Gastroesophageal sphincter (tissue), 4 donors: ENCODE measurements around the gene ZNF106. TPM values are rescaled to one million over a fixed set of nuclear protein-coding genes. Genes with fewer than 3 reads are reported as not detected.

ENCODE experiments used
- ATAC-seq: fragments of 150-250 bp; one replicate; pipeline ENCODE4 v1.9.1; 2016; ENCODE audit warnings: mild to moderate bottlenecking, moderate library complexity
- H3K27ac ChIP-seq, 4 donors: fragments of 200-600 bp; sonication (generic) in 3 of 4; 1 replicate in 3 of 4; 2 replicates in 1 of 4; pipeline ENCODE4 v1.5.1; 2016 to 2019
- H3K27me3 ChIP-seq: fragments of 200-600 bp; sonication (generic); one replicate; pipeline ENCODE4 v1.5.1; 2019
- H3K36me3 ChIP-seq, 2 donors: fragments of 200-600 bp; sonication (generic); one replicate each; pipeline ENCODE4 v1.5.1; 2019; ENCODE audit warnings: control low read depth in 1 of 2
- H3K4me1 ChIP-seq, 3 donors: fragments of 200-600 bp; sonication (generic); 1 replicate in 2 of 3; 2 replicates in 1 of 3; pipeline ENCODE4 v1.5.1; 2016 to 2019; ENCODE audit warnings: control low read depth in 2 of 3
- H3K4me3 ChIP-seq, 2 donors: fragments of 200-600 bp; sonication (generic); one replicate each; pipeline ENCODE4 v1.5.1; 2019; ENCODE audit warnings: mild to moderate bottlenecking in 1 of 2, moderate library complexity in 1 of 2
- H3K9me3 ChIP-seq, 3 donors: fragments of 200-600 bp; sonication (generic); one replicate each; pipeline ENCODE4 v1.5.1; 2017 to 2019; ENCODE audit warnings: control low read depth in 2 of 3
- CTCF ChIP-seq, 4 experiments: fragments of 200-600 bp in 2 of 4; fragments of 450-650 bp in 2 of 4; sonication (generic) in 1 of 4; IDR thresholded peaks; one replicate each; pipeline ENCODE4 v1.5.1; 2017 to 2019; ENCODE audit warnings: antibody characterized with exemption in 4 of 4, mild to moderate bottlenecking in 2 of 4, moderate library complexity in 2 of 4
- EP300 ChIP-seq: sonication (generic); formaldehyde crosslinking; IDR thresholded peaks from one replicate; pipeline ENCODE4 v1.6.1; 2017; ENCODE audit warnings: antibody characterized with exemption, mild to moderate bottlenecking
- POLR2A ChIP-seq, 2 donors: fragments of 450-650 bp; IDR thresholded peaks; one replicate each; pipeline ENCODE4 v1.6.1; 2017; ENCODE audit warnings: antibody characterized with exemption in 2 of 2, mild to moderate bottlenecking in 2 of 2, moderate library complexity in 1 of 2
- POLR2AphosphoS5 ChIP-seq: sonication (generic); formaldehyde crosslinking; IDR thresholded peaks from one replicate; pipeline ENCODE4 v1.6.1; 2017; ENCODE audit warnings: antibody characterized with exemption
- WGBS, 2 donors: methylation state at CpG; one replicate each; pipeline ENCODE4 v1.1.5; 2018; ENCODE audit warnings: low coverage in 1 of 2; 5-methylcytosine and 5-hydroxymethylcytosine counted together
- small RNA-seq, 4 donors: library from RNA; depleted of rRNA; stranded (forward); fragments of <200 nt; gene quantifications; one replicate each; pipeline ENCODE3, GENCODE V24; 2016
- total RNA-seq, 4 donors: library from RNA; depleted of rRNA; stranded (reverse); fragments of >200 nt; gene quantifications; one replicate each; pipeline ENCODE4 v1.1.0, GENCODE V29; 2016

ZNF106 gene
- total RNA-seq, 4 donors from 2014 or later: 118 to 592 (median 369) TPM

- ATAC-seq: no peak
- H3K9me3 ChIP-seq: no peaks in the 10 kb centered on the region
- H3K27me3 ChIP-seq: no peaks in the 10 kb centered on the region
- H3K4me3 ChIP-seq: no peak overlapping the region
- no peaks in the 10 kb centered on the region for H3K4me1 ChIP-seq
- no peak overlapping the region for H3K27ac ChIP-seq
- peaks cover 0 to 11% of the 10 kb centered on the region in 2 donors for H3K36me3 ChIP-seq
- TF ChIP-seq POLR2AphosphoS5 (no peak), POLR2A (IDR thresholded peaks at IDR 0.05) (no peak), CTCF (IDR thresholded peaks at IDR 0.05) (no peak), EP300 (no peak)
Measured at GRCh38 chr15:42363942-42364341, 127.0 kb downstream of the ZNF106 start.

- no peak for ATAC-seq
- H3K4me1 ChIP-seq: no peaks in the 10 kb centered on the region
- H3K27me3 ChIP-seq: no peaks in the 10 kb centered on the region
- WGBS, 2 donors: 88% methylated on average over 3 of the region's 3 CpGs; no CpG with 5 or more reads in 1 of the 2 donors
- peaks cover 0 to 12% of the 10 kb centered on the region in 2 donors for H3K36me3 ChIP-seq
- H3K27ac ChIP-seq: no peak overlapping the region
- H3K4me3 ChIP-seq: no peak overlapping the region
- TF ChIP-seq POLR2A (IDR thresholded peaks at IDR 0.05) (no peak), EP300 (no peak), CTCF (IDR thresholded peaks at IDR 0.05) (no peak)
- no peaks in the 10 kb centered on the region for H3K9me3 ChIP-seq
Measured at GRCh38 chr15:42363487-42363886, 127.5 kb downstream of the ZNF106 start.

Small RNA genes within 50 kb of the gene (small RNA-seq; reads per million reads assigned to genes)
- 0 reads per million in 4 donors for gene RNU6-188P

Other genes with a start within 250 kb of the ZNF106 start
- gene GANC, start 217.9 kb downstream of the ZNF106 start, total RNA-seq: 10 to 100 TPM; 14.4 to 41.2 (median 19.7) TPM
- gene TMEM87A, start 217.7 kb downstream of the ZNF106 start, total RNA-seq: 10 to 100 TPM; 49.7 to 70.0 (median 65.9) TPM
- gene CAPN3, start 131.6 kb downstream of the ZNF106 start, total RNA-seq: 10 to 100 TPM in 1 of 4 donors, 1 to 10 TPM in 2, under 1 TPM in 1; 0.79 to 16.2 (median 3.9) TPM
- 10 to 100 TPM; 50.0 to 71.8 (median 57.2) TPM for gene SNAP23, start 4.5 kb upstream of the ZNF106 start, total RNA-seq
- gene LRRC57, start 57.7 kb upstream of the ZNF106 start, total RNA-seq: 10 to 100 TPM; 14.9 to 19.4 (median 15.4) TPM
- 10 to 100 TPM; 15.3 to 42.2 (median 32.3) TPM for gene HAUS2, start 57.7 kb upstream of the ZNF106 start, total RNA-seq
- gene STARD9, start 84.5 kb upstream of the ZNF106 start, total RNA-seq: 10 to 100 TPM; 15.5 to 78.4 (median 29.1) TPM
- gene CDAN1, start 246.0 kb upstream of the ZNF106 start, total RNA-seq: 10 to 100 TPM in 3 of 4 donors, 1 to 10 TPM in 1; 6.5 to 15.7 (median 12.1) TPM